GM19099 (cell line): ENCODE measurements around the gene CHD2.

Source experiments
- POLR2A ChIP-seq: IDR thresholded peaks from 3 replicates; pipeline ENCODE4 v1.6.1; 2011; ENCODE audit warnings: low read depth; ENCODE audit not compliant: insufficient read length; ENCODE audit errors: extremely low read depth

Gene CHD2

DNA sequence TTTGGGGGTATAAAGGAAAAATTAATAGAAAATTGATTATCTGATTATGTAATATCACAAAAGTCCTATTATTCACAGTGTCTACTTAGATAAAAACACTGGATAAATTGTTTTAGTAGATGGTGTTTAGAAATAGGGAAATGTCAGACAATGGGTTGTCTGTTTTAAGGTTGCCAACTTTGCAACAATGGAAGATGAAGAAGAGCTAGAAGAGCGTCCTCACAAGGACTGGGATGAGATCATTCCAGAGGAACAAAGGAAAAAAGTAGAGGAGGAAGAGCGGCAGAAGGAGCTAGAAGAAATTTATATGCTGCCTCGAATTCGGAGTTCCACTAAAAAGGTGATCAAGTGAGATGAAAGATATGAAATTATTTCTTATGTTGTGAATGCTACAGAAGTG lies 84.0 kb downstream of the CHD2 start:
- TF ChIP-seq POLR2A, result no peak

DNA sequence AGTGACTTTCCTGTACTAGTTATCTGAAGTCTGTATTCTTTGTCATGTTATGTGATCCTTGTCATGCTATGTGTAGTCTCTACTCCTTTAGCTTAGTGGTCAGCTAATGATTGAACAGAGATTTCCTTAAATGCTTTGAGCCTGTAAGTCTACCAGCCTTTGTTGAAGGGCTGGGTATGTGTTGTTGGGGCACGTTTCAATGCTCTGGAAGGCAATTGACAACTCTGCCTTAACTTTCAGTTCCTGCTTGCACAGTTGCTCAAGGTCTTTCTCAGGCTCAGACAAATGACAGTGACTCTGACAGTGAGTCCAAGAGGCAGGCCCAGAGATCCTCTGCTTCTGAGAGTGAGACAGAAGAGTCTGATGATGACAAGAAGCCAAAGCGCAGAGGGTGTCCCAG lies 89.3 kb downstream of the CHD2 start:
- no peak for TF ChIP-seq POLR2A

DNA sequence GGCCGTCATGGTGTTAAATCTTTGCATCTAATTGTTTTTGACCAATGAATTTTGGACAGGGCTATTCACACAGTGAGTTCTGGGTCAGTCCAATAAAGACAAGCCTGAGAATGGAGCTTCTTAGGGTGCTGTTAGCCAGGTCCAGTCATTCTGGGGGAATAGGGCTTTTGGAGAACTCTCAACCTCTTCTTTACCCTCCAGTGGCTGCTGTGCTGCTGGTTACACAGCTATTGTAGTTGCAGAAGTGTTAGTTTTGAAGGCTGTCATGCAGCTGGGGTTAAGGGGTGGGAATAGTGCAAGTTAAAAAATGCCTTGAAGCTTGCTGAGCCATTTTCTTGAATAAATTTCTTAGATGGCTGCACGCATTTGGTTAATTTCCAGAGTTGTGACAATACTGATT lies 89.9 kb downstream of the CHD2 start:
- TF ChIP-seq POLR2A, result no peak

DNA sequence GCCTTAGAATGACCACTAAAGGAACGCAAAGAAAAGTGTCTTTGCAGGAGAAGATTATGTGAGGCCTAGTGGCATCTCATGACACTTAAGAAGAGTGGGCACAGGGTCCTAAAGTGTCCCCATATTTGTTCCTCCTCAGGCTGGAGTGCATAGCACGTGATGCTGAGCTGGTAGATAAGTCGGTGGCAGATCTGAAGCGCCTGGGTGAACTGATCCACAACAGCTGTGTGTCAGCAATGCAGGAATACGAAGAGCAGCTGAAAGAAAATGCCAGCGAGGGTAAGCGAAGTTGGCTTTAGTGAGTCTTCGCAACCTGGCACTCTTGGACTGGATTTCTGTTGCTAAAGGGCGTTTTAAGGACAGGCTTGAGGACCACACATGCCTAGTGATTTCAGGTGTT lies 92.6 kb downstream of the CHD2 start:
- TF ChIP-seq POLR2A, result no peak

DNA sequence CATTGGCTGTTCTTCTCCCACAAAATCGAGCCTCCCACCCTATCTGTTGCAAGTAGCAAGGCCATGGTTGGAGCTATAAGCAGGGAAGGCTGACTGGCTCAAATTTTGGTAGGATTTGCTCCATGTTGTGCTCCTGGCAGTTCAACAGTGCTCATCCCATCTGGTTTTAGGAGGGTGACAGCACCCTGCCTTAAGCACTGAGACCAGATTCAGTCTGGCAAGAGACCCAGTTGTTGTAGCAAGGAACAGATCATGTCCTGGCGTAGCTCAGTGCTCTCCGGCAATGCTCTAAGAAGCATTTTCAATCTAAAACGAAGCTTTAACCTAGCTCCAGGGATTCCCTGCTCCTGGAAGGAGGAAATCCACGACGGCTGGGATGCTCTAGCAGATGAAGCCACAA lies 97.7 kb downstream of the CHD2 start:
- TF ChIP-seq POLR2A, result no peak

DNA sequence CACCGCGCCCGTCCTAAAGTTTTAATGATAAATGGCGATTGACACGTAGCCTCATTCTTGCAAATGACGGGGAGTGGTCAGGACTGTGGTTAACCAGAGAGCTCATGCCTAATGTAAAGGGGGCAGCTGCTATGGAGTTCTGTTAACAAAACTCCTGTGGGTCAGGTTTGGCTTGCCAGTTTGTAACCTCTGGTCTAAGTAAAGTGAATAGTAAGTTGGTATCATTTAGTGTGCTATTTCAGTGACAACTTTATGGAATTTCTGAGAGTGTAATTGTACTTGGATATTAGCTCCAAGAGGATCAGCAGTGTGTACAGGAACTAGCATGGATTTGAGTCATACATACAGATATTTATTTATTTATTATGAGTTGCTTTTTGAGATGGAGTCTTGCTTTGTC lies 101.0 kb downstream of the CHD2 start:
- TF ChIP-seq POLR2A, result no peak

DNA sequence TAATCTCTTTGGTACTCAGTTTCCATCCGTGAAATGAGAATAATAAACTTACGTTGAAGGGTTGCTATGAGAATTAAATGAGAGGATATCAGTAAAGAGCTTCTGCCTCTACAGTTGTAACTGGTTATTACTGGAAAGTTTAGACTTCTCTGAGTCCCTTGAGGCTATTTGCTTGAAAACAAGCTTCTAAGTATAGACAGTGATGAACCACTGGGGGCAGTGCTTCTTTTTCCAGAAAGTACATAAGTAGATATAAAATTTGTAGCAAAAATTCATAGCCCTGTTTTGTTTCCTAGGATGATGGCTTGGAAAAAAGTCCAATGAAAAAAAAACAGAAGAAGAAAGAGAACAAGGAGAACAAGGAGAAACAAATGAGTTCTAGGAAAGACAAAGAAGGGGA lies 101.8 kb downstream of the CHD2 start:
- no peak for TF ChIP-seq POLR2A

DNA sequence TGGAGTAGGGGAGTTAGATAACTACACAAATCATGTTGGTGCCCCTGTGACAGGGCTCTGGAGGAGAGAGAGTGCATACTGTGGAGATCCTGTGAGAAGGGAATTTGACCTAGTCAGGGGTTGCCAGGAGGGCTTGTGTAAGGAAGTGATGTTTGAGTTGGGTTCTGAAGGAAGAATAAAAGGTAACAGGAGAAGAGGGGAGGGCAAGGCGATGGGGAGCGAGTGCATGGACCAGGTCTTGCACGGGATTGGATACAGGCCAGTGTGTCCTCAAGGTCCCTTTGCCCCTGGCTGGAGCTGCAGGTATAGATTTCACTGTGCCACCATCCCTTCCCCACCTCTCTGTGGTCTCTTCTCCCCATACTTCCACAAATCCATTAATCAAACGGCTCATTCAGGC lies 105.0 kb downstream of the CHD2 start:
- TF ChIP-seq POLR2A, result no peak

DNA sequence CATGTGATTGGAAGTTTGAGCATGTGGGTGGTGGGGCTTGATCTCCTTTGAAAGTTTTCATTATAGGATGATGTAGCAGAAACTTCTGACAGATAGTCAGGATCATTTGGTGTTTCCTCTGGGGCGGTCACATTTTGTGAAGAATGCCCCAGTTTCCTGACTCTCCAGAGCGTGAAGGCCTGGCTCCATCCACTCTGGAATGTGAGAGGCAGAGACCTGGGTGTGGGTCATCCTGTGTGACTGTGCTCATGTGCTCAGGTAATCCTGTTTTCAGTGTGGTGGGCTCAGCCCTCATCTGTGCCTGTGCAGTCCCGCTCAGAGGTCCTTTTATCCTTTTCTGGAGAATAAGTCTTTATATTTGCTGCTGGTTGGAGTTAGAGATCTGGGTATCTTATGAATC lies 107.9 kb downstream of the CHD2 start:
- TF ChIP-seq POLR2A, result no peak

DNA sequence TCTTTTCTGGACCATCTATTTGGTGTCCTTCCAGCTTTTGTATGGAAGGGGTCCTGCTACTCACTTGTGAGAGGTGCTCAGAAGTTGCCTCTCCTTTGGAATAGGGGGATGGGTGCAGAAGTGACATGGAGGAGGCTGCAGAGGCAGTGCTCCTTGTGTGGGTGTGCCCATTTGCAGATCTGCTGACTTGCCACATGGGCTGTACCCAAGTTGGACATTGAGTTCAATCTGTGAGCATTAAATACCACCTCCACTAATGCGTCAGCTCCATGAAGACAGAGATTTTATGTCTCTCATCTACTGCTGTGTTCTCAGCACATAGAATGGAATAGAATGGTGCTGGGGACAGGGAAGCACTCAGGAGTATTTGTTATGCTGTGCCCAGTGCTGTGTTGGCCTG lies 112.7 kb downstream of the CHD2 start:
- TF ChIP-seq POLR2A, result no peak

DNA sequence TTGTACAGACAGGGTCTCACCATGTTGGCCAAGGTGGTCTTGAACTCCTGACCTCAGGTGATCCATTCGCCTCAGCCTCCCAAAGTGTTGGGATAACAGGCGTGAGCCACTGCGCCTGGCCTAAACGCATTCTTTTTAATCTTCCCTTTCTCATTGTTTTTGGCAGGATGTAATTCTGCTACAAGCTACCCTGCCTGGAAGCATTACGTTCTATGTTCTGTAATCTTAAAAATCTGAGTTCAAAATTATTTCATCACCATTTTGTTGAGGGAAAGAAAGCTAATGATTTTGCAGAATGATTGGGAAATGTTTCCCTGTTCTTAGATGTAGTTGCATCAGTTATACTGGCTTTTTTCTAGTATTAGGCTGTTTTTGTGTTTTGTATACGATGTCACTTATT lies 117.4 kb downstream of the CHD2 start:
- TF ChIP-seq POLR2A, result no peak

DNA sequence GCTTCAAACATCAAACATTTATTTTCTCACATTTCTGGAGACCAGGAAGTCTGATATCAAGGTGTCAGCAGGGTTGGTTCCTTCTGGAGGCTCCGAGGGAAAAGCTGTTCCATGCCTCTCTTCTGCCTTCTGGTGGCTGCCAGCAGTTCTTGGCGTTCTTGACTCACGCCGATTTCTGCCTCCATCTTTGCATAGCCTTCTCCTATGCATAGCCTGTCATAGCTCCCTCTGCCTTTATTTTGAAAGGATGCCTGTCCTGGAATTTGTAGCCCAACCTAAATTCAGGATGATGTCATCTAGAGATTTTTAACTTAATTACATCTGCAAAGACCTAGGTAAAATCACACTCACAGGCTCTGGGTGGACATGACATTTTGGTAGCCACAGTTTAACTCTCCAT lies 118.5 kb downstream of the CHD2 start:
- TF ChIP-seq POLR2A, result no peak

DNA sequence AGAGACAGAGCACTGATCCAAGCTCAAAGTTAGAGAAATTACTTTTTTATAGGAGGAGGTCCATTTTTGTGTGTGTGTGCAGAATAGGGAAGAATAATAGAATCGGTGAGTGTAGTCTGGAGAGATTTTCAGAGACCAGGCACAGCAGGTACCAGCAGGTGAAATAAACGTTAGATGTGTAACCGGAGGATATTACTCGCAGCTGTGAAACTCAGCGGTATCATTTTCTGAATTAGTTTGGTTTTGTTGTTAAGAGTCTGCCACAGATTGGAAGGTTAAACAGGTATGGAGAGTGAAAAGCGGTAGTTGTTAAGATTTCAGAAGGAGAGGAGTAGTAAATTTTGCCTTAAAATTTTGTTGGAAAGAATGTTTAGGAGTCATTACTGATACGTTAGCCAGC lies 119.0 kb downstream of the CHD2 start:
- no peak for TF ChIP-seq POLR2A

DNA sequence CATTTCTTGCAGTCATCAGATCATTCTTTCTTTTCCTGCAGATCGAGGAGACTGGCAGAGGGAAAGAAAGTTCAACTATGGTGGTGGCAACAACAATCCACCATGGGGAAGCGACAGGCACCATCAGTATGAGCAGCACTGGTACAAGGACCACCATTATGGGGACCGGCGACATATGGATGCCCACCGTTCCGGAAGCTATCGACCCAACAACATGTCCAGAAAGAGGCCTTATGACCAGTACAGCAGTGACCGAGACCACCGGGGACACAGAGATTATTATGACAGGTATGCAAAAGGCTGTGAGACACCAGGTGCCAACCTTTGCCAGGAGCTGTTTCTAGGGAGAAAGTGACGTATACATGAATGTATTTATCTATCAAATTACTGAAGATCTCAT lies 119.8 kb downstream of the CHD2 start:
- no peak for TF ChIP-seq POLR2A

DNA sequence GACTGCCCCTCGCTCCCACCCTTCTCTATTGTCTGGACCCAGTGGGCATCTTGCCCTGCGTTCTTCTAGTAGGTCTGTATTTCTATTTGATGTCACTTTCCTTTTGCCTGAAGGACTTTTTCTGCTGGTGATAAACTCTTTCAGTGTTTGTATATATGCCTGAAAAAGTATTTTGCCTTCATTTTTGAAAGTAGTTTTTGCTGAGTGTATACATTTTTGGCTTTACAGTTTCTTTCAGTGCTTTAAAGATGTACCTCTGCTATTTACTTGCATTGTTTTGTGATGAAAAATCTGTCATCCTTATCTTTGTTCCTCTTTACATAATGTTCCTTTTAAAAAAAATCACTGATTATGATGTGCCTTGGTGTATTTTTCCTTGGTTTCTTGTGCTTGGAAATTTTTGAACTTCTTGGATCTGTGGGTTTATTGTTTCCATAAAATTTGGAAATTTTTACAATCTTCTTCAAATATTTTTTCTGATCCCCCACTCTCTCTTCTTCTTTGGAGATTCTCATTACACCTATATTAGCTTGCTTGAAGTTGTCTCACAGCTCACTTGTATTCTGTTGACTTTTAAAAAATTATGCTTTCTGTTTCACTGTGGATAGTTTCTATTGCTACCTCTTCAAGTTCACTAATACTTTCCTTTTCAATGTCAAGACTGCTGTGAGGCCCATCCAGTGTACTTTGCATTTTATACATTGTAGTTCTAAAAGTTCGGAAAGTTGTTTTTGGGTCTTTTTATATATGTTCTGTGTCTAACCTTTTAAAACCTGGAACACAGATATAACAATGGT lies 121.0 kb downstream of the CHD2 start:
- no peak for TF ChIP-seq POLR2A

DNA sequence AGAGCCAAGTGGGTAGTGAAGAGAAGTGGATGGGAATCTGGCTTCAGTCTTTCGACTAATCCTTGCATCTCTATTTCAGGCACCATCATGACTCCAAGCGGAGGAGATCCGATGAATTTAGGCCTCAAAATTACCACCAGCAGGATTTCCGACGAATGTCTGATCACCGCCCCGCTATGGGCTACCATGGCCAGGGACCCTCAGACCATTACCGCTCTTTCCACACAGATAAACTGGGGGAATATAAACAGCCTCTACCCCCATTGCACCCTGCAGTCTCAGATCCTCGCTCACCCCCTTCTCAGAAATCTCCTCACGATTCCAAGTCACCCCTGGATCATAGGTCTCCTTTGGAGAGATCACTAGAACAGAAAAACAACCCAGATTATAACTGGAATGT lies 124.2 kb downstream of the CHD2 start:
- TF ChIP-seq POLR2A, result no peak
